Fibroblast of lung (primary cell): ENCODE data around the gene DPP4.

Experiments
- CTCF ChIP-seq, 2 donors: IDR thresholded peaks in 1 of 2; conservative IDR thresholded peaks in 1 of 2; 1 replicate in 1 of 2; 2 replicates in 1 of 2; pipeline ENCODE4 v1.5.1; 2011 to 2012; ENCODE audit warnings: low read length in 2 of 2, control low read depth in 1 of 2, inconsistent platforms in 1 of 2, low read depth in 1 of 2, mild to moderate bottlenecking in 1 of 2
- EZH2 ChIP-seq: IDR thresholded peaks from 2 replicates; pipeline ENCODE4 v1.5.1; 2012; ENCODE audit warnings: low read length, control low read depth, mild to moderate bottlenecking; ENCODE audit errors: missing control alignments

GRCh38 chr2:161979490-161979889 is 94.5 kb downstream of the DPP4 start:
- TF ChIP-seq CTCF (conservative IDR thresholded peaks at IDR 0.05 in 1 of 2, IDR thresholded peaks at IDR 0.05 in 1 of 2; ENCODE audit: low read depth in 1 of 2, low read length in 2 of 2) (no peak), EZH2 (no peak)
